ENCODE measurements around the gene RPL32. TPM values are rescaled to one million over a fixed set of nuclear protein-coding genes. Genes with fewer than 3 reads are reported as not detected.

The RPL32 gene
- 620 and 965 TPM in 2 replicates for total RNA-seq

DNA sequence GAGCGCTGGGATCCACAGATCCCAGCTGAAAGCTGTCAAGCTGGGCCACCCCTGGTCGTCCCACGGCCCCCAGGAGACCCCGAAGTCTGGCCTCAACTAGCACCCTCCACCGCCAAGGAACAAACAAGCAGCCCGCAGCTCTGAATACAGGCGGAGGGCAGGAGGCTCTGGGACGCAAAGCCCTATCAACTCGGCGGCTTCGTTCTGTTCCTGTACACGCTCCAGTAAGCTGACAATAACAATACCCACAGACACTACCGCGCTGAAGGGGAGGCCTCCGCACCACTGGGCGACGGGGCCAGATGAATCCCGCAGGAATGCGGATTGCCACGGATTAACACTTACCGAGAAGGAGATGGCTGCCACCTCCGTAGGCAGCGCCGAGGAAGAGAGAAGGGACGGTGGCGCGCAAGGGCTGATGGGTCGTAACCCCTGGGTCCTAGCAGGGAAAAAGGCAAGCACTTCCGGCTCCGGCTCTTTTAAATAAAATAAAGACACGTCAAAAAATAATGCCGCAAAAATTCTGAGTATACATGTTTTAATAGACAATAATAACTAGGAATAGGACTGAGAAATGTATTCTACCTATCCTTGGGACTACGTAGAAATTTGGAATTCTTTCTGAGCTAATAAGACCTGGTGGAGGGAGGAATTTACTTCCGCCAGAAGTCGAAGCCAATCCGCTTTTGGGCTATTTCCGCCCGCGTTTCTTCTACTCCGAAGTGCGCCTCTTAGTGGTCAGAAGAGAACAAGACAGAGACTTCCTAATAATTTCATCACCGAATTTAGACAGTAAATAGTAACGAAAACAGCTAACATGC is at the start of gene RPL32:
TSS of gene RPL32 (minus strand) at position 417 of the 821 bp plus-strand sequence. CDS start 1,328 bp downstream, outside the sequence.

DNA sequence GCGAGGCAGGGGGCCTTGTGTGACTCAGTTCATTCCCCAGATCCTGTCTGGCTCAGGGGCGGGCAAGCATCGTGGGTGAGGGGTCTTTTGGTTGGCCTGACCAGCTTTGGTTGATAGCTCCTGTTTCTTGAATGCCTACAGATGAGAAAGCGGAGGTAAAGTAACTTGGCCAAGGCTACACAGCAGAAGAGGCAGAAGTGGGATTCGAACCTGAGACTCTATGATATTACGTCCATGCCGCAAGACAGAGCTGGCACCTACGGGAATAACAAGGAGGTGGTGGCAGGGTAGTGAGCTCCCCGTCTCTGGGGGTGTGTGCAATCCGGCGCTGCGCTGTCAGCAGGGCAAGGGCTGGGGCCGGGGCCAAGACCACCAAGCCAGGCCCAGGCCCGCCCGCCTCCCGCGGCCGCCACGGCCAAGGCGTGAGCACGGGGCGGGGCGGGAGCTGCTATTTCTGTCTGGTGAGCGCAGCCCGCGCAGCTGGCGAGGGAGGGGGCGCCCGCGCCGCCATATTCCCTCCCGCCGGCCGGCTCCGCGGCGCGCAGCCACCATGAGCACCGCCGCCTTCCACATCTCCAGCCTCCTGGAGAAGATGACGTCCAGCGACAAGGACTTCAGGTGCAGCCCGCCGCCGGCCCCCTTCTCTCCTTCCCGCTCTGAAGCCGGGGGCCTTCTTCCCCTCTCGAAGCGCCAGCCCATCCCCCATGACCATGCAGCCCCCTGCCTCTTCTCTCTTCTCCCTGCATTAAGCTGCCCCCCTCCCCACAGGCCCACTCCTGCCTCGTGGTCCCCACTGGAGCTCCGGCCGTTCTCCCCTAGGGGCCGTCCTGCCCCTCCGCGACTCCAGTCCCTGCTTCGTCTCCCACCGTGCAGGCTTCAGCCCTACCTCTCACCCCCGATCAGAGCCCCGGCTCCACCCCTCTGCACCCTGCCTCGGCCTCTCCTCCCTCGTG is 44.9 kb downstream of the RPL32 start, which contains the start of gene CAND2:
TSS of gene CAND2 (plus strand) at position 510 of the 953 bp plus-strand sequence. CDS start at position 551, 41 bp downstream.

Other genes with a start within 250 kb of the RPL32 start
- 72.2 and 75.8 TPM in 2 replicates for gene RAF1, start 177.4 kb downstream of the RPL32 start, total RNA-seq
- 0.34 TPM in 1 of 2 replicates, not detected in the other for gene TMEM40, start 82.3 kb downstream of the RPL32 start, total RNA-seq
- 6.6 and 7.4 TPM in 2 replicates for gene CAND2, start 44.9 kb downstream of the RPL32 start, total RNA-seq
- 7.6 and 8.2 TPM in 2 replicates for gene IQSEC1, start 231.9 kb upstream of the RPL32 start, total RNA-seq

Data from bronchus fibroblast of lung (primary cell).